Fibroblast of skin of right quadriceps (primary cell): ENCODE results near the gene KCND3.

Source experiments
- DNase-seq: peaks from one replicate; pipeline ENCODE4 v3.0.0-alpha.2; 2013

KCND3 gene

GRCh38 chr1:111989531-111990025 lies at the start of gene KCND3:
TSS of gene KCND3 (minus strand) at chr1:111989668.
- DNase-seq: peak; percentile 12

- DNase-seq: no peak
Measured at GRCh38 chr1:112034277-112034676, 44.8 kb upstream of the KCND3 start.

- no peak for DNase-seq
Measured at GRCh38 chr1:112033439-112034120, 44.1 kb upstream of the KCND3 start.

GRCh38 chr1:112030157-112030556 lies 40.7 kb upstream of the KCND3 start:
- DNase-seq: no peak

GRCh38 chr1:112027696-112028095 lies 38.2 kb upstream of the KCND3 start:
- no peak for DNase-seq

- no peak for DNase-seq
Measured at GRCh38 chr1:112026501-112026900, 37.0 kb upstream of the KCND3 start.

- DNase-seq: no peak
Measured at GRCh38 chr1:112026016-112026415, 36.5 kb upstream of the KCND3 start.

- DNase-seq: no peak
Measured at GRCh38 chr1:112021263-112021662, 31.8 kb upstream of the KCND3 start.

GRCh38 chr1:112017183-112017582 lies 27.7 kb upstream of the KCND3 start:
- DNase-seq: no peak

- DNase-seq: no peak
Measured at GRCh38 chr1:112012823-112013222, 23.4 kb upstream of the KCND3 start.

- peak; percentile 26 for DNase-seq
Measured at GRCh38 chr1:112011202-112011601, 21.7 kb upstream of the KCND3 start.

- DNase-seq: no peak
Measured at GRCh38 chr1:112007169-112007568, 17.7 kb upstream of the KCND3 start.

GRCh38 chr1:112006416-112007025 lies 17.1 kb upstream of the KCND3 start:
- DNase-seq: no peak

GRCh38 chr1:112004076-112004475 lies 14.6 kb upstream of the KCND3 start:
- DNase-seq: no peak

GRCh38 chr1:112002514-112002913 lies 13.0 kb upstream of the KCND3 start:
- DNase-seq: no peak

- DNase-seq: no peak
Measured at GRCh38 chr1:112001436-112001835, 12.0 kb upstream of the KCND3 start.

- no peak for DNase-seq
Measured at GRCh38 chr1:112000048-112000447, 10.6 kb upstream of the KCND3 start.

- DNase-seq: no peak
Measured at GRCh38 chr1:111998332-111998731, 8.9 kb upstream of the KCND3 start.

- DNase-seq: no peak
Measured at GRCh38 chr1:111992476-111992875, 3.0 kb upstream of the KCND3 start.

- DNase-seq: peak; percentile 41
Measured at GRCh38 chr1:111990878-111991718, 1.6 kb upstream of the KCND3 start.

- peak; percentile 2 for DNase-seq
Measured at GRCh38 chr1:111990026-111990877, 784 bp upstream of the KCND3 start.

GRCh38 chr1:111988743-111989453 lies 570 bp downstream of the KCND3 start:
- DNase-seq: no peak
